Measurements from ENCODE around the gene CDIP1. TPM values are rescaled to one million over a fixed set of nuclear protein-coding genes. Genes with fewer than 3 reads are reported as not detected.
"Not testable (repeated sequence)": the region's sequence is repeated elsewhere in the genome, so short reads cannot be mapped to it uniquely, and the experiment has no call there.

The CDIP1 gene
- total RNA-seq, 1 donor from 2014 or later: 12.9 TPM

DNA sequence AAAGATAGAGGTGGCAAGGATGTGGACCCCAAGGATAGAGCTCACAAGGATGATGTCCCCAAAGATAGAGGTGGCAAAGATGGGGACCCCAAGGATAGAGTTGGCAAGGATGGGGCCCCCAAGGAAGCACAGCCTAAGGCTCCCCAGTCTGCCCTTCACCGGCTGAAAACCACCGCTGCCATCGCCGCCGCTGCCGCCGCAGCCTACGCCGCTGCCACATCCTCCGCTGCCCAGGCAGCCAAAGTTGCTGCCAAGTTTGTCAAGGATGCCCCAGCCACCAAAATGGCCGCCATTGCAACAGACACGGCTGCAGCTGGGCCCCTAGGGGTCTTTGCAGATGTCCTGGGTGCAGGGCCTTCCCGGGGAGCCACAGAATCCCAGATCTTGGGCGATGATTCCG, 37.4 kb upstream of the CDIP1 start:
- ChIA-PET CTCF (no interaction called here), POLR2A (no interaction called here)
- TF ChIP-seq, protein P1, sequence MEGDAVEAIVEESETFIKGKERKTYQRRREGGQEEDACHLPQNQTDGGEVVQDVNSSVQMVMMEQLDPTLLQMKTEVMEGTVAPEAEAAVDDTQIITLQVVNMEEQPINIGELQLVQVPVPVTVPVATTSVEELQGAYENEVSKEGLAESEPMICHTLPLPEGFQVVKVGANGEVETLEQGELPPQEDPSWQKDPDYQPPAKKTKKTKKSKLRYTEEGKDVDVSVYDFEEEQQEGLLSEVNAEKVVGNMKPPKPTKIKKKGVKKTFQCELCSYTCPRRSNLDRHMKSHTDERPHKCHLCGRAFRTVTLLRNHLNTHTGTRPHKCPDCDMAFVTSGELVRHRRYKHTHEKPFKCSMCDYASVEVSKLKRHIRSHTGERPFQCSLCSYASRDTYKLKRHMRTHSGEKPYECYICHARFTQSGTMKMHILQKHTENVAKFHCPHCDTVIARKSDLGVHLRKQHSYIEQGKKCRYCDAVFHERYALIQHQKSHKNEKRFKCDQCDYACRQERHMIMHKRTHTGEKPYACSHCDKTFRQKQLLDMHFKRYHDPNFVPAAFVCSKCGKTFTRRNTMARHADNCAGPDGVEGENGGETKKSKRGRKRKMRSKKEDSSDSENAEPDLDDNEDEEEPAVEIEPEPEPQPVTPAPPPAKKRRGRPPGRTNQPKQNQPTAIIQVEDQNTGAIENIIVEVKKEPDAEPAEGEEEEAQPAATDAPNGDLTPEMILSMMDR (IDR thresholded peaks at IDR 0.05): no peak
- intact Hi-C loops (cut with micrococcal nuclease): no loop called here
- Mint-ChIP-seq H3K27me3 (peaks cover 3% of the 10 kb centered on the region), H3K36me3 (ENCODE audit: low read depth) (no peaks in the 10 kb centered on the region), H3K4me3 (no peak overlapping the region), H3K4me1 (no peaks in the 10 kb centered on the region), H3K27ac (no peak overlapping the region), H3K9me3 (no peaks in the 10 kb centered on the region)
- DNase-seq: no peak
- no peak for ATAC-seq (ENCODE audit: low read depth)

DNA sequence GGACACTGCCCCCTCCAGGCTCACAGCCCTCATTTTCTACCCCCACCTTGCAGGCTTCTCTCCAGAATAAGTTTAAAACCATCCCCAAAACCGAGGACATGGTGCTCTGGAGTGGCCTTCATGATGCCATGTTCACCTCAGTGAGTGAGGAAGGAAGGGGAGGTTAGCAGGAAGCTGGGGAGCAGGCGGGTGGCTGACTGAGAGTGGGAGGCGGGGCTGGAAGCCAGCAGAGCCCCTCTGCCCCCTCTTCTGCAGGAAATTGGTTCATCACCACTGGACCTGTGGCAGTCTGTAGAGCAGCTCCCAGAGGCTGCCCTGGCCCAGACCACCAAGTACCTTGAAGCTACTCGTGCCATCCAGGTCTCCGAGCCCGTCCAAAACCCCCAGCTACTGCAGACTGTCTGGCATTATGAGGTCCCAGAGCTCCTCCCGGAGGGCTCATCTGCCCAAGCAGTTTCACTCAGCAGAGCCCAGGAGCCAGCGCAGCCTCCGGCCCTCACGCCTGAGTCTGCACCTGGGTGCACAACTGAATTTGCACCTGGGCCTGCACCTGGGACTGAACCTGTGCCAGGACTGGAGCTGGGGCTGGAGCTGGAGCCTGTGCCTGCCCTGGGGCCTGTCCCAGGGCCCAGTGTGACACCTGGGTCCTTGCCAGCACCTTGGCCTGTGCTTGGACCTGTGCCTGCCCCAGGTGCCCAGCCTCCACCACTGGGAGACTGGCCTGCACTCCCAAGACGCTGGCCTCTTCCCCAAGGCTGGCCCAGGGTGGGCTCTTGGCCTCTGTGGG, 36.5 kb upstream of the CDIP1 start:
- POLR2A ChIA-PET: no interaction called here

GRCh38 chr16:4573926-4574325, 35.4 kb upstream of the CDIP1 start:
- ATAC-seq (ENCODE audit: low read depth); H3K27ac Mint-ChIP-seq; H3K36me3 Mint-ChIP-seq (ENCODE audit: low read depth); DNase-seq; POLR2A ChIA-PET; H3K4me1 Mint-ChIP-seq; H3K9me3 Mint-ChIP-seq; intact Hi-C loops (cut with micrococcal nuclease); H3K27me3 Mint-ChIP-seq; CTCF ChIA-PET; H3K4me3 Mint-ChIP-seq: not testable (repeated sequence)

More for the DNA sequence above, 36.5 kb upstream of the CDIP1 start:
- TF ChIP-seq, protein P1 (IDR thresholded peaks at IDR 0.05): no peak
- no peaks in the 10 kb centered on the region for H3K4me1 Mint-ChIP-seq
- H3K4me3 Mint-ChIP-seq: no peak overlapping the region
- no peak for ATAC-seq (ENCODE audit: low read depth)
- CTCF ChIA-PET: no interaction called here
- H3K27me3 Mint-ChIP-seq: peaks cover 3% of the 10 kb centered on the region
- no peak for DNase-seq
- H3K27ac Mint-ChIP-seq: no peak overlapping the region
- no peaks in the 10 kb centered on the region for H3K36me3 Mint-ChIP-seq (ENCODE audit: low read depth)
- intact Hi-C loops (cut with micrococcal nuclease): no loop called here
- H3K9me3 Mint-ChIP-seq: no peaks in the 10 kb centered on the region

GRCh38 chr16:4572715-4573114, 34.1 kb upstream of the CDIP1 start:
- H3K9me3 Mint-ChIP-seq: no peaks in the 10 kb centered on the region
- H3K4me1 Mint-ChIP-seq: no peaks in the 10 kb centered on the region
- POLR2A ChIA-PET: no interaction called here
- H3K27ac Mint-ChIP-seq: no peak overlapping the region
- H3K4me3 Mint-ChIP-seq: no peak overlapping the region
- TF ChIP-seq, protein P1 (IDR thresholded peaks at IDR 0.05): no peak
- no peaks in the 10 kb centered on the region for H3K27me3 Mint-ChIP-seq
- intact Hi-C loops (cut with micrococcal nuclease): no loop called here
- CTCF ChIA-PET: no interaction called here
- ATAC-seq (ENCODE audit: low read depth) (no peak), DNase-seq (no peak)
- H3K36me3 Mint-ChIP-seq (ENCODE audit: low read depth): no peaks in the 10 kb centered on the region

DNA sequence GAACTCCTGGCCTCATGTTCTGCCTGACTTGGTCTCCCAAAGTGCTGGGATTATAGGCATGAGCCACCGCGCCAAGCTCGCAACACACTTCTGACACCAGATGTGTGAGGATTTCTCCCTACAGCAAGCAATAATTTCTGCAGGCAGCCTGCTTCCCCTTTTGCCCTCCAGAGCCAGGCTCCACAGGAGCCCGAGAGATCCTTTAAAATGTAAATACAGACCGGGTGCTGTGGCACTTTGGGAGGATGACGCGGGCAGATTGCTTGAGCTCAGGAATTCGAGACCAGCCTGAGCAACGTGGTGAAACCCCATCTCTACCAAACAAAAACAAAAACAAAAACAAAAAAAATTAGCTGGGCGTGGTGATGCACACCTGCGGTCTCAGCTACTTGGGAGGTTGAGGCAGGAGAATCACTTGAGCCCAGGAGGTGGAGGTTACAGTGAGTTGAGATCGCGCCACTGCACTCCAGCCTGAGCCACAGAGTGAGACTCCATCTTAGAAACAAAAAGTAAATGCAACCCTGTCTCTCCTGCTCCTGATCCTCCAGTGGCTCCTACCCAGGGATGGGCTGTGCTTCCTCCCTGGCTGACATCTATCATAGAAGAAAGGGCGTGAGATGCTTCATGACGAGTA, 32.2 kb upstream of the CDIP1 start:
- Mint-ChIP-seq H3K27ac (no peak overlapping the region), H3K4me3 (no peak overlapping the region), H3K9me3 (no peaks in the 10 kb centered on the region), H3K27me3 (no peaks in the 10 kb centered on the region), H3K4me1 (no peaks in the 10 kb centered on the region), H3K36me3 (ENCODE audit: low read depth) (no peaks in the 10 kb centered on the region)
- POLR2A ChIA-PET: no interaction called here
- CTCF ChIA-PET: no interaction called here
- DNase-seq: no peak
- TF ChIP-seq, protein P1 (IDR thresholded peaks at IDR 0.05): no peak
- intact Hi-C loops (cut with micrococcal nuclease): no loop called here
- no peak for ATAC-seq (ENCODE audit: low read depth)
